Endothelial cell of umbilical vein (primary cell): Measurements from ENCODE around the gene CA4. TPM values are rescaled to one million over a fixed set of nuclear protein-coding genes. Genes with fewer than 3 reads are reported as not detected.

Experiments used
- BruUV-seq: library from RNA; stranded (reverse); fragments of 400-500 nt; replicated peaks from 2 replicates; lab custom pipeline; 2021; lab: Mats Ljungman, UMichigan
- CTCF ChIA-PET: fragments of 300-600, 350-600 bp; sonication (Branson Sonifier 250); formaldehyde crosslinking; loops from one replicate; lab custom pipeline; 2021; ENCODE audit warnings: antibody characterized with exemption, inconsistent platforms; lab: Charles Lee
- POLR2A ChIA-PET: fragments of 300-600, 350-600 bp; sonication (Branson Sonifier 250); formaldehyde crosslinking; loops from one replicate; lab custom pipeline; 2021; ENCODE audit warnings: antibody characterized with exemption, inconsistent platforms; lab: Charles Lee
- DNase-seq: peaks from one replicate; pipeline ENCODE4 v3.0.0-alpha.2; 2011; ENCODE audit warnings: low read depth, low spot score
- FAIRE-seq: peaks from 2 replicates; lab custom pipeline; 2011; peaks lifted over from hg19 to GRCh38; lab: Jason Lieb, UNC
- H2AFZ ChIP-seq: 2 replicates; pipeline ENCODE4 v1.6.0; 2012; ENCODE audit warnings: low read depth, low read length, control low read depth, inconsistent platforms
- H3K27ac ChIP-seq: 2 replicates; pipeline ENCODE4 v1.5.1; 2011; ENCODE audit warnings: low read depth, mild to moderate bottlenecking, control low read depth, low read length, moderate library complexity; ENCODE audit not compliant: insufficient read depth
- H3K27me3 ChIP-seq, 2 experiments: 2 replicates each; pipeline versions ENCODE4 v1.6.0 to v1.6.1; 2011; ENCODE audit warnings: low read length in 2 of 2, mixed read lengths in 1 of 2; ENCODE audit not compliant: control insufficient read depth in 2 of 2, insufficient read depth in 2 of 2
- H3K36me3 ChIP-seq, 2 experiments: 2 replicates in 1 of 2; 3 replicates in 1 of 2; pipeline ENCODE4 v1.5.1; 2011; ENCODE audit warnings: low read length in 2 of 2, mild to moderate bottlenecking in 1 of 2, moderate library complexity in 1 of 2; ENCODE audit not compliant: control insufficient read depth in 2 of 2, insufficient read depth in 2 of 2; ENCODE audit errors: extremely low read depth in 1 of 2
- H3K4me1 ChIP-seq: 3 replicates; pipeline ENCODE4 v1.5.1; 2011; ENCODE audit warnings: mild to moderate bottlenecking, low read length; ENCODE audit not compliant: control insufficient read depth, insufficient read depth; ENCODE audit errors: extremely low read depth
- H3K4me2 ChIP-seq: 2 replicates; pipeline ENCODE4 v1.6.1; 2011; ENCODE audit warnings: low read length, control low read depth, mixed read lengths; ENCODE audit not compliant: insufficient read depth
- H3K4me3 ChIP-seq, 3 experiments: fragments of 200-600 bp in 1 of 3; sonication (generic), shearing (Covaris generic) in 1 of 3; replicated peaks in 1 of 3; 2 replicates each; pipeline ENCODE4 v1.5.1; 2011 to 2016; ENCODE audit warnings: control low read depth in 3 of 3, low read length in 3 of 3, mild to moderate bottlenecking in 2 of 3, inconsistent platforms in 1 of 3, low read depth in 1 of 3, moderate library complexity in 1 of 3; ENCODE audit not compliant: insufficient read depth in 1 of 3
- H3K79me2 ChIP-seq: 2 replicates; pipeline ENCODE4 v1.6.0; 2012; ENCODE audit warnings: low read length, inconsistent platforms; ENCODE audit not compliant: control insufficient read depth, insufficient read depth
- H3K9ac ChIP-seq: replicated peaks from 2 replicates; pipeline ENCODE3; 2011; ENCODE audit warnings: low read length, control low read depth; ENCODE audit not compliant: insufficient read depth; ENCODE audit errors: extremely low read depth
- H3K9me1 ChIP-seq: replicated peaks from 3 replicates; pipeline ENCODE4 v1.6.0; 2011; ENCODE audit warnings: mild to moderate bottlenecking, low read length; ENCODE audit not compliant: control insufficient read depth, insufficient read depth; ENCODE audit errors: extremely low read depth
- H3K9me3 ChIP-seq: replicated peaks from 2 replicates; pipeline ENCODE4 v1.5.1; 2012; ENCODE audit warnings: low read length, inconsistent platforms; ENCODE audit not compliant: control insufficient read depth, insufficient read depth
- H4K20me1 ChIP-seq: replicated peaks from 2 replicates; pipeline ENCODE3; 2011; ENCODE audit warnings: mild to moderate bottlenecking, low read length; ENCODE audit not compliant: control insufficient read depth, insufficient read depth; ENCODE audit errors: extremely low read depth
- EZH2 ChIP-seq: IDR thresholded peaks from 2 replicates; pipeline ENCODE4 v1.6.1; 2012; ENCODE audit warnings: borderline replicate concordance, low read depth, mild to moderate bottlenecking, moderate library complexity, low read length, inconsistent platforms; ENCODE audit not compliant: severe bottlenecking
- FOS ChIP-seq: IDR thresholded peaks from 2 replicates; pipeline ENCODE4 v1.6.1; 2011; ENCODE audit warnings: mild to moderate bottlenecking, low read length, moderate library complexity, borderline replicate concordance; ENCODE audit not compliant: insufficient read depth
- GATA2 ChIP-seq: IDR thresholded peaks from 2 replicates; pipeline ENCODE4 v1.7.0; 2011; ENCODE audit warnings: low read depth, mild to moderate bottlenecking, moderate library complexity, mixed read lengths, low read length; ENCODE audit not compliant: insufficient read length, insufficient read depth
- JUN ChIP-seq: IDR thresholded peaks from 2 replicates; pipeline ENCODE4 v1.6.1; 2011; ENCODE audit warnings: borderline replicate concordance, low read depth; ENCODE audit not compliant: insufficient read length, insufficient read depth
- MYC ChIP-seq: IDR thresholded peaks from one replicate; pipeline ENCODE4 v1.6.1; 2011; ENCODE audit warnings: mild to moderate bottlenecking, low read depth, low read length
- POLR2A ChIP-seq: IDR thresholded peaks from 2 replicates; pipeline ENCODE4 v1.6.1; 2012; ENCODE audit warnings: low read depth, mild to moderate bottlenecking, control low read depth, low read length
- POLR2AphosphoS5 ChIP-seq: IDR thresholded peaks from 2 replicates; pipeline ENCODE4 v1.6.1; 2012; ENCODE audit warnings: low read depth, mild to moderate bottlenecking, control low read depth, low read length, moderate library complexity; ENCODE audit not compliant: insufficient read depth
- dilution Hi-C: fragments of 300-500 bp; cut with MboI; formaldehyde crosslinking; loops from one replicate; pipeline ENCODE4 v1.15.0; 2019; ENCODE audit warnings: low sequenced_read_pairs; ENCODE audit not compliant: extremely low pct_ligation_motif_present
- intact Hi-C: fragments of 100-400 bp; cut with micrococcal nuclease; formaldehyde crosslinking; loops from one replicate; pipeline ENCODE4 v1.10.0; 2022
- polyA plus RNA-seq, 4 experiments: library from polyadenylated mRNA; depleted of rRNA in 3 of 4; stranded (reverse) in 3 of 4; unstranded in 1 of 4; fragments of >200 nt; gene quantifications; 2 replicates each; pipeline versions ENCODE4 v1.2.1 to v1.2.3, GENCODE V29; 2011 to 2012; ENCODE audit warnings: missing spikeins in 1 of 4
- total RNA-seq: library from RNA; stranded (reverse); gene quantifications from 2 replicates; pipeline ENCODE4 v1.2.3, GENCODE V29; 2021
- TF ChIP-seq, protein P1 (sequence below), 2 donors: IDR thresholded peaks; 1 replicate in 1 of 2; 2 replicates in 1 of 2; pipeline ENCODE4 v1.5.1; 2011; ENCODE audit warnings: low read length in 2 of 2, mild to moderate bottlenecking in 2 of 2, moderate library complexity in 2 of 2, control low read depth in 1 of 2, inconsistent platforms in 1 of 2, low read depth in 1 of 2; ENCODE audit not compliant: insufficient read depth in 1 of 2; ENCODE audit errors: extremely low read depth in 1 of 2
- TF ChIP-seq, protein P2 (sequence below): IDR thresholded peaks from 2 replicates; pipeline ENCODE4 v1.6.1; 2011; ENCODE audit not compliant: insufficient read depth, insufficient read length

CA4 gene
- total and polyA plus RNA-seq, 2 donors (not counting 3 experiments of a cell fraction or from before 2014, with no cell fraction given) = 0.17 to 0.29 TPM

DNA sequence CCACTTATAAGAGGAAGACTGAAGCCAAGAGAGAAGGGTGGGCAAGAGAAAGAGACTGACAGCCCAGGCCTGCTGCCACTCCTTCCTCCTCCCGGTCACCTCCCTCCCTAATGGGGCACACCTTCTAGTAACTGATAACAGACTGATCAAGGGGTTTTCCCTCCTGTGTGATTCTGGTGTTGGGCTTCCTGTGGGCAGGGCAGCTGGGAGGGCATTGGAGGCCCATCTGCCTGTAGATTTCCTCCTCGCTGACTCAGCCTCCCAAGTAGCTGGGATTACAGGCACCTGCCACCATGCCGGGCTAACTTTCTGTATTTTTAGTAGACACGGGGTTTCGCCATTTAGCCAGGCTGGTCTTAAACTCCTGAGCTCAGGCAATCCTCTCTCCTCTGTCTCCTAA is 16.2 kb downstream of the CA4 start:
- ChIA-PET CTCF (interaction anchor here (1.8 kb wide), 1 partner anchor 23 kb away, joined by 6 read pairs; no protein-coding TSS in a partner anchor), POLR2A (no interaction called here)
- no peak overlapping the region for H3K9ac ChIP-seq
- peak; percentile 66 for FAIRE-seq
- H4K20me1 ChIP-seq = no peaks in the 10 kb centered on the region
- no TSS peak for BruUV-seq
- H3K4me1 ChIP-seq = peaks cover 22% of the 10 kb centered on the region
- H3K9me3 ChIP-seq = no peaks in the 10 kb centered on the region
- no peak overlapping the region for H3K4me3 ChIP-seq
- H2AFZ ChIP-seq = no peak overlapping the region
- no peak overlapping the region for H3K4me2 ChIP-seq
- no peak overlapping the region for H3K27ac ChIP-seq
- no peak for DNase-seq
- no peaks in the 10 kb centered on the region for H3K27me3 ChIP-seq
- H3K9me1 ChIP-seq = no peaks in the 10 kb centered on the region
- H3K36me3 ChIP-seq = no peaks in the 10 kb centered on the region
- intact Hi-C loops = no loop called here
- dilution Hi-C loops = no loop called here
- TF ChIP-seq, protein P1, sequence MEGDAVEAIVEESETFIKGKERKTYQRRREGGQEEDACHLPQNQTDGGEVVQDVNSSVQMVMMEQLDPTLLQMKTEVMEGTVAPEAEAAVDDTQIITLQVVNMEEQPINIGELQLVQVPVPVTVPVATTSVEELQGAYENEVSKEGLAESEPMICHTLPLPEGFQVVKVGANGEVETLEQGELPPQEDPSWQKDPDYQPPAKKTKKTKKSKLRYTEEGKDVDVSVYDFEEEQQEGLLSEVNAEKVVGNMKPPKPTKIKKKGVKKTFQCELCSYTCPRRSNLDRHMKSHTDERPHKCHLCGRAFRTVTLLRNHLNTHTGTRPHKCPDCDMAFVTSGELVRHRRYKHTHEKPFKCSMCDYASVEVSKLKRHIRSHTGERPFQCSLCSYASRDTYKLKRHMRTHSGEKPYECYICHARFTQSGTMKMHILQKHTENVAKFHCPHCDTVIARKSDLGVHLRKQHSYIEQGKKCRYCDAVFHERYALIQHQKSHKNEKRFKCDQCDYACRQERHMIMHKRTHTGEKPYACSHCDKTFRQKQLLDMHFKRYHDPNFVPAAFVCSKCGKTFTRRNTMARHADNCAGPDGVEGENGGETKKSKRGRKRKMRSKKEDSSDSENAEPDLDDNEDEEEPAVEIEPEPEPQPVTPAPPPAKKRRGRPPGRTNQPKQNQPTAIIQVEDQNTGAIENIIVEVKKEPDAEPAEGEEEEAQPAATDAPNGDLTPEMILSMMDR (IDR thresholded peaks at IDR 0.05; ENCODE audit: extremely low read depth in 1 of 2, insufficient read depth in 1 of 2, low read depth in 1 of 2, low read length in 2 of 2) = no peak
- no peak for TF ChIP-seq POLR2A
- no peak for TF ChIP-seq EZH2
- TF ChIP-seq POLR2AphosphoS5 = no peak
- no peak for TF ChIP-seq JUN
- no peak for TF ChIP-seq GATA2
- TF ChIP-seq MYC = no peak
- TF ChIP-seq FOS = no peak
- TF ChIP-seq, protein P2, sequence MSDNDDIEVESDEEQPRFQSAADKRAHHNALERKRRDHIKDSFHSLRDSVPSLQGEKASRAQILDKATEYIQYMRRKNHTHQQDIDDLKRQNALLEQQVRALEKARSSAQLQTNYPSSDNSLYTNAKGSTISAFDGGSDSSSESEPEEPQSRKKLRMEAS = no peak
- no peaks in the 10 kb centered on the region for H3K79me2 ChIP-seq
